ENCODE measurements around the gene RELT.

DNA sequence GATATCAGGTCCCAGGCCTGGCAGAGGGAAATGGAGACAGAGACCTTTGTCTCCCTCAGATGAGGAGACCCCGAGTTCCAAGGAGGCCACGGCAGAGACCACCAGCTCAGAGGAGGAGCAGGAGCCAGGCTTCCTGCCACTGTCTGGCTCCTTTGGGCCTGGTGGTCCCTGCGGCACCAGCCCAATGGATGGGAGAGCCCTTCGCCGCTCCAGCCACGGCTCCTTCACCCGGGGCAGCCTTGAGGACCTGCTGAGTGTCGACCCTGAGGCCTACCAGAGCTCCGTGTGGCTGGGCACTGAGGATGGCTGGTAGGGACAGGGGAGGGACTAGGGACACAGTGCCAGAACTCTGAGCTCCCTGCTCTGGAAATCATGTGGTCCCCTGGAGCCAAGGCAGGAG lies 13.1 kb upstream of the RELT start:
- no peak for TF ChIP-seq EP300 (IDR thresholded peaks at IDR 0.05)
- TF ChIP-seq, protein P1, sequence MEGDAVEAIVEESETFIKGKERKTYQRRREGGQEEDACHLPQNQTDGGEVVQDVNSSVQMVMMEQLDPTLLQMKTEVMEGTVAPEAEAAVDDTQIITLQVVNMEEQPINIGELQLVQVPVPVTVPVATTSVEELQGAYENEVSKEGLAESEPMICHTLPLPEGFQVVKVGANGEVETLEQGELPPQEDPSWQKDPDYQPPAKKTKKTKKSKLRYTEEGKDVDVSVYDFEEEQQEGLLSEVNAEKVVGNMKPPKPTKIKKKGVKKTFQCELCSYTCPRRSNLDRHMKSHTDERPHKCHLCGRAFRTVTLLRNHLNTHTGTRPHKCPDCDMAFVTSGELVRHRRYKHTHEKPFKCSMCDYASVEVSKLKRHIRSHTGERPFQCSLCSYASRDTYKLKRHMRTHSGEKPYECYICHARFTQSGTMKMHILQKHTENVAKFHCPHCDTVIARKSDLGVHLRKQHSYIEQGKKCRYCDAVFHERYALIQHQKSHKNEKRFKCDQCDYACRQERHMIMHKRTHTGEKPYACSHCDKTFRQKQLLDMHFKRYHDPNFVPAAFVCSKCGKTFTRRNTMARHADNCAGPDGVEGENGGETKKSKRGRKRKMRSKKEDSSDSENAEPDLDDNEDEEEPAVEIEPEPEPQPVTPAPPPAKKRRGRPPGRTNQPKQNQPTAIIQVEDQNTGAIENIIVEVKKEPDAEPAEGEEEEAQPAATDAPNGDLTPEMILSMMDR (IDR thresholded peaks at IDR 0.05) = no peak
- no peak for TF ChIP-seq POLR2A (IDR thresholded peaks at IDR 0.05)

Data from tibial nerve (tissue), 4 donors.